ENCODE results near the gene FOXO3.
A peak's percentile ranks its signal among the peaks of the same experiment; 100 is the strongest.

Gene FOXO3

DNA sequence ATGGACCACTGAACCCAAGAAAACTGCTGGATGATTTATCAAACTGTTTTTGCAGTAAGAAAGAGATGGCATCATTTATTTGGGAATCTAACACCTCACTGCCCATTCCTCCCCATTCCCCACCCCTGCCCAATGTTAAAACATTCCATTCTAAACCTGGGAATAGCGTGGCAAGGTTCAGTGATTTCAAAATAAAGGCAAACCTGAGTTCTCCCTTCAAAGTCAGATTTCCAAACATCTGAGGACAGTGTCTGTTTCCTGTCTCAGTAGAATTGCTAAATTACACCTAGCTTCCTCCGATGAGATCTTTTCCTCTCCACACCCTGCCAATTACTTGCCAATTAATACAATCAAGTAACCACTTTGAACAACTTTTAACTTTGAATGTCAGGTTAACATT lies 160.1 kb downstream of the FOXO3 start:
- no peak for DNase-seq

GRCh38 chr6:108721286-108721685 lies 160.6 kb downstream of the FOXO3 start:
- no peak for DNase-seq

DNA sequence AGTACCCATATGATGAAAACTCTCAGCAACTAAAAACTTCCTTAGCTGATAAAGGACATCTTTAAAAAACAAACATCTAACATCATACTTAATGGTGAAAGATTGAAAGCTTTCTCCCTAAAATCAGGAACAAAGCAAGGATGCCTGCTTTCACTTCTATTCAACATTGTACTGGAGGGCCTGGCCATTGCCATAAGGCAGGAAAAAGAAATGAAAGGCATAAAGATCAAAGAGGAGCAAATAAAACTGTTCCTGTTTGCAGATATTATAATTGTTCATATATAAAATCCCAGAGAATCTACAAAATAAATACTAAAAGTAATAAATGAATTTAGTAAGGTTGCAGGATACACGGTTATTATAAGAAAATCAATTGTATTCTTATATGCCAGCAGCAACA lies 162.9 kb downstream of the FOXO3 start:
- DNase-seq: no peak

DNA sequence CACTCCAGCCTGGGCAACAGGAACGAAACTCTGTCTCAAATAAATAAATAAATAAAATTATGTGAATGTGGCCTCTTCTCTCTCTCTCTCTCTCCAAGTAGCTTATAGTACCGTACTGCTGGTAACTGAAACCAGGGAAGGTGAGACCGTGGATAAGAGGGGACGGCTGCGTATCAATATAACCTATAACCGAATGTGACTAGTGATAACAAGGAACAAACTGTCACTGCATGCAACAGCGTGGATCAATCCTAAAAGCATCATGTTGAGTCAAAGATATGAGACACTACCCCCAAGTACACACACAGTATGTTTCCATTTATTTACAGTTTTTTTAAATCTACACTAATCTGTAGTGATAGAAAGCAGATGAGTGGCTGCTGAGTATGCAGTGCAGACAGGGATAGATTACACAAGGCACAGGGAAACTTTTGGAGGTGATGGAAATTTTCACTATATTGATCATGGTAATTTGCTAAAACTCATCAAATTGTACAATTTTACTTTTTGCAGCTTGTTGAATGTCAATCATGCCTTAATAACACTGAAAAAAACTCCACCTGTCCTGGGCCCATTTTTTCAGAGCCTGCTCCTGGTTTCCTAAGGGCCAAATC lies 166.1 kb downstream of the FOXO3 start:
- DNase-seq: no peak

DNA sequence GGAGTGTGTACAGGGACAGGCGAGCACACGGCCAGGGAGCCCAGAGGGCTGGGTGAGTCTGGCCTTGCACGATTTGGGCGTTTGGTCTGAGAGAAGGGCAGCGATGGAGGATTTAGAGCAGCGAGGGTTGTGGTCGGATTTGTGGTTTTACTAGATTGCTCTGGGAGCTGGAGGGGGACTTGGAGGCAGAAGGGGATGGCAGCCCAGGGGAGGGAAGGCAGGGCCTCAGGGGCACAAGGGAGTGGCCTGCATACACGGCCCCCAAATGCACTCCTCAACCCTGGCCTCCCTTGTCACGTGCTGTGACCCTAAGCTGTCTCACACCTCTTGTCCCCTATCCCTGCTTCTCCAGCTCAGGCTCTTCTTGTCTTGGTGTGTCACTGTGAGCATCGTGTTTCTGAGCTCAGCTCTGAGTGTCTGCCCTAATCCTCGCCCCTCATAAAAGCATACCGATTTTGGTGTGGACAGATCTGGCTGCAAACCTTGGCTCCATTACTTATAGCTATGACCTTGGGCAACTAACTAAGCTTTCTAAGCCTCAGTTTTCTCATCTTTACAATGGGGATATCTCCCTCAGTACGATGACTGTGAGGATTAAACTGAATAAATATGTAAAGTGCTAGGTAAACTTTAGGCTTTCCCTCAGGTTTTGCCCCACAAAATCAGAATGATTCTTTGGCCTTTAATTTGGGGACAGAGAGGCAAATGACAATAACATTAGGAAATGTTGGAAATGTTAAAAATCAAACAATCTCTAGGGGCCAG lies 167.4 kb downstream of the FOXO3 start:
- DNase-seq: no peak

GRCh38 chr6:108728826-108729225 lies 168.1 kb downstream of the FOXO3 start:
- no peak for DNase-seq

GRCh38 chr6:108730635-108731515 lies 170.2 kb downstream of the FOXO3 start:
- peak; percentile 6 for DNase-seq

GRCh38 chr6:108732091-108732870 lies 171.6 kb downstream of the FOXO3 start:
- no peak for DNase-seq

- no peak for DNase-seq
These were observed 172.3 kb downstream of the FOXO3 start for GRCh38 chr6:108733051-108733450.

DNA sequence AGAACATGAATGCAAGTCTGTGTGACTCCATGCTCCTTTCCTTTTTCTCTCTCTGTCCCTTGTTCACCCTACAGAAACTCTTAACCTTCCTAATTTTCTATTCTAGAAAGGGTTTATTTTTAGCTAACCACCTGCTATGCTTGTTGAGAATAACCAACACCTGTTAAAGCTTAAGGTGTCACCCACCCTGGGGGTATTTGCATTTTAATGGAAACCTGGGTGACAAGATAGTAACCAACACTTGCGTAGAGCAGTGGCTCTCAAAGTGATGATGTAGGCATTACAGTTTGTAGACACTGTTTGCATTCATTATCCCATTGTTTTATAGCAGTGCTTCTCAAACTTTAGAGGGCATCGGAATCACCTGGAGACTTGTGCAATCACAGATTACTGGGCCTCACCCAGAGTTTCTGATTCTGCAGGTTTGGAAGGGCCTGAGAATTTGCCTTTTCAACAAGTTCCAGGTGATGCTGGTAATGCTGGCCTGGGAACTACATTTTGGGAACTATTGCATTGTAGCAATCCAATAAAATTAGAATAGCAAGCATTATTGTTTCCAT lies 173.1 kb downstream of the FOXO3 start:
- DNase-seq: peak; percentile 13

Measured in NCI-H345 (cell line).